Measurements from ENCODE around the gene HOXB6. TPM values are rescaled to one million over a fixed set of nuclear protein-coding genes. Genes with fewer than 3 reads are reported as not detected.

Gene HOXB6
- total RNA-seq, 2 donors from 2014 or later = 0.63 to 2.2 TPM

DNA sequence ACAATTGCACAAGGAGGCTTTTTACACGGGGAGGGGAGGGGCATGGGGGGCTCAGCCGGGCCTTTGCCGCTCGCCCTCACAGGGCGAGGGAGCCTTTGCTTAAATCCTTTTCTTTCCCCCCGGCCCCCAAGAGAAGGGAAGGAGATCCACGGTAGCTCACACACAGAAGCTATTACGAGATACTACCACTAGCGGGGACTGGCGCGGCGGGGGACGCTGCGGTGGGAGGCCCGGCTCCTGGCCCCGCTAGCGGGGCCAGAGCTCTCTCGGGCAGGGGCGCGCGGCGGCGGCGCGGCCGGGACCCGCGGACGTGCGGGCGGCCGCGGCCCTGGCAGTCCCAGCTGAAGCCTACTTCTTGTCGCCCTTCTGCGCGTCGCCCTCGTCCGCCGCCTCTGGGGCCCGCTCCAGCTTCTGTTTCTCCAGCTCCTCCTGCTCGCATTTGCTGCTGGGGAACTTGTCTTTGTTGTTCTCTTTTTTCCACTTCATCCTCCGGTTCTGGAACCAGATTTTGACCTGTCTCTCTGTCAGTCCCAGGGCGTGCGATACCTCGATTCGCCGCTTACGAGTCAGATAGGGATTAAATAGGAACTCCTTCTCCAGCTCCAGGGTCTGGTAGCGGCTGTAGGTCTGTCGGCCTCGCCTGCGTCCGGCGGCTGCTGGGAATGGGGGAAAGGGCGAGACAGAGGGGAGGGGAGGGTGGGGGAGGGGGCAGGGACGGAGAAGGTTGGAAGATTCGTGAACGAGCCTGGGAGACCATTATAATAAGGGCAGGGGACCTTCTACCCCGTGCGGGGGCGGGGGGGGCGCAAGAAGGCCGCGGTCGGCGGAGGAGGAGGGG is 8.3 kb upstream of the HOXB6 start:
- intact Hi-C loops (cut with DNase I) = loop anchor here (10.0 kb wide), 2 partner anchors 278 to 588 kb away; no protein-coding TSS in a partner anchor
- DNase-seq (no peak), ATAC-seq (peak; percentile 40 to 52)

- ATAC-seq = no peak
- intact Hi-C loops (cut with DNase I) = loop anchor here (10.0 kb wide), 2 partner anchors 278 to 588 kb away; no protein-coding TSS in a partner anchor
- no peak for DNase-seq
Observed at GRCh38 chr17:48612456-48612853, 7.7 kb upstream of the HOXB6 start.

DNA sequence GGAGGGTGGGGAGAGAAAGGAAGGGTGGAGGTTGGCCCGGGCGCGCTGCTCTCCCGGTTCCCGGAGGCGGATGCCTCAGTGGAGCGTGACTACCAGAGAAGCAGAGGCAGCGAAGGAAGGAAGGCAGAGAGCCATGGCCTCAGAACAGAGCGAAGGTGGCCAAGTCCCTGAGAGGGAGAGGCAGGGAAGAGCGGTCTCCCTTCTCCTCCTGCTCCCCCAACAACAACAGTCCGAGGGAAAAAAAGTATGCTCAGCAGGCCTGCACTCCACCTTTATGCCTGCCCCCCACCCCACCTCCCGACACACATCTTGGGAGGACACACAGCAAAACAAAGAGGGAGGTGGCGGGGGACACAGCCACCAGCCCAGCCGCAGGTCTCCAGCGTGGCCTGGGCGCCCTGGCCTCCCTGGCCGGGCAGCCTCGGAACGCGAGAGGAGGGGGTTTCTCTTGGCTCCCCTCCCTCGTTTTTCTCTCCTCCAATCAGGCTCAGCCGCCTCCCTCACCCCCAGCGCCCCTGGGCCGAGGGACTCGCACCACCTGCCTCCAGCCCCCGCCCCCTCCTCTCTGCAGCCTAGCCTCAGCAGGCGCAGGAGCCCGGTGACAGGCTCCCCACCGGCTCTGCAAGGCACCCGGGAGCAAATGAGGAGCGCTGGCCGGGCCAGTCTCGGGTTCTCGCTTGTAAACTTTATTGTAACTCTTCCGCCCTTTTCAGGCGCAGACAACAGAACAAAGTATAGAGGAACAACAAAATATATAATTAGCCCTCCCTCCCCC is 7.1 kb upstream of the HOXB6 start:
- DNase-seq = no peak
- no peak for ATAC-seq
- intact Hi-C loops (cut with DNase I) = loop anchor here (10.0 kb wide), 2 partner anchors 277 to 587 kb away; no protein-coding TSS in a partner anchor

DNA sequence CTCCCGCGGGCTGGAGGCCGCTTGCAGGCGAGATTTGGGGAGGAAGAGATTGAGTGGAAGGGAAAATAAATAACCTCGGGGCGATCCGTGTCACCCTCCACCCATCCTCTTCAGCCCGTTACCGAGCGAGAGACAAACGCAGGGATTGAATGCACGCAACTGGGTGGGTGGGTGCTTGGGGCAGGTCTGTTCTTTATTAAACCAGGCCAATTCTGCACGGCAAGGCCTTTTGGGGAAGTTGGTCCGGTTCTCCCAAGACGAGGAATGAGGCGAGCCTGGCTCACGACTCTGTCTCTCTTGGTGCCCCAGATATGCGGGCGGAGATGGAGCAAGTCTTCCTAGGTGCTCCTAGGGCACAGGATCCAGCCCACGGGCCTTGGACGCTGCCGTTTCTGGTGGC is 6.4 kb upstream of the HOXB6 start:
- DNase-seq = no peak
- ATAC-seq = peak in 1 of 2 donors; percentile 8
- intact Hi-C loops (cut with DNase I) = loop anchor here (10.0 kb wide), 2 partner anchors 276 to 586 kb away; no protein-coding TSS in a partner anchor

- DNase-seq (peak; percentile 63), ATAC-seq (peak; percentile 5 to 48)
- intact Hi-C loops (cut with DNase I) = loop anchor here (10.0 kb wide), 2 partner anchors 276 to 586 kb away; no protein-coding TSS in a partner anchor
Observed at GRCh38 chr17:48610282-48611211, 5.8 kb upstream of the HOXB6 start, which contains the start of gene HOXB7. Gene HOXB7 (minus strand): TSS chr17:48611017. CDS start chr17:48610918, 99 bp downstream.

- intact Hi-C loops (cut with DNase I) = loop anchor here (10.0 kb wide), 2 partner anchors 275 to 585 kb away; no protein-coding TSS in a partner anchor
- ATAC-seq (no peak), DNase-seq (no peak)
Observed at GRCh38 chr17:48609759-48610281, 5.0 kb upstream of the HOXB6 start.

DNA sequence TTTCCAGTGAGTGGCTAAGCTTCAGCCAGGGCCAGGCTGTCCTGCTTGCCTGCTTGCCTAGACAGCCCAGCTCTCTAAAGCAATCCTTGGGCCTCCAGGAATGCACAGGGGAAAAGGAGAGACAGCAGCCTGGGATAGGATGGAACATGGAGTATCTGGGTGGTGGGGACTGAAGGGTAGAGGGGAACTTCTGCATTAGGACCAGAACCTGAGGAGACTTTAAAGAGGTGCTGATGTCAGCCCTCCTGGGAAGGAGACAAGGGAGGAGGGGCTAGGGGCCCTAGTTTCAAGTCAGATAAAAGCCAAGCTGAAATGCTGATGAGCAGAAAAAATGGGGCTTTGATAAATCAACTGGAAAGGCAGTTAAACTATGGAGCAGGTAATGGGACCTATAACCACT is 4.2 kb upstream of the HOXB6 start:
- DNase-seq = no peak
- intact Hi-C loops (cut with DNase I) = no loop called here
- no peak for ATAC-seq

GRCh38 chr17:48608494-48608834 is 3.7 kb upstream of the HOXB6 start:
- intact Hi-C loops (cut with DNase I) = no loop called here
- DNase-seq = no peak
- no peak for ATAC-seq

GRCh38 chr17:48606892-48607614 is 2.3 kb upstream of the HOXB6 start:
- ATAC-seq (no peak), DNase-seq (no peak)
- intact Hi-C loops (cut with DNase I) = no loop called here

DNA sequence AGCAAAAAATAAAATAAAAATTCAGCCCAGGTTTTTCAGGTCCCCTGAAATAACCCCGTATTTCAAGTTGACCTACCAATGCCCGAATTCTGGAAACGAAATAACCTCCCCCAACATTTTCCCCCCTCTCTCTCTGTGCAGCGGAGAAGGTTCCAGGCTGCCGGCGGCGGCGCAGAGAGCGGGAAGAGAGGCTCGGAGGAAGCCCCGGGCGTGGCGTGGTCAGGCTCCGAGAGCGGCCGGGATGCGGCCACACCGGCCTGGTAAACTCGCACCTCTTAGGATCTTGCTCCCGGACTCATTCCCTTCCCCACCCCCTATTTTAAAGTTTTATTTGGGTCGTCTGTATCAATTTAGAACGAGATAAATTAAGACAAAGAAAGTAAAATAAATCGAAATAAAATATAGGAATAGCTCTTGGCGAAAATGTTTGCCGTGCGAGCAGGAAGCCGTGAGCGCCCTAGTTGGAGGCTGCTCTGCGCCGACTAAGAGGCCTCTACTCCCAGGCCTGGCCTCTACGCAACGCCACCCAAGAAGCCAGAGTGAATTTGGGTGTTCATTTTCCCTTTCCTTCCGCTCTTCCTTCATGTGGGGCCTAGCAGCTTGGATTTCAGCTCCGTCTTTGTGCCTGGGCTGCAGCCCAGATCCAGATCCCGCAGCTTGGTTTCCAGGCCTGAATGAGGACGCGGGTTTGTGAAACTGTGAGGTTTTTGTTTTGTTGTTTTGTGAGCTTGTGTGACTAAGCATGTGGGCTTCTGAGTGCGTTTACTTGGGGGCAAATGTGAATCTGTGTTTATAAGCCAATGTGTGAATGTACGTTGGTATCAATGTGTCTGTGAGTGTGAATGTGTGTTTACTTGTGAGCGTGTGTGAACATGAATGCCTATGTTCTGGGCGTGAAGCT is 1.5 kb upstream of the HOXB6 start:
- DNase-seq (no peak), ATAC-seq (no peak)
- intact Hi-C loops (cut with DNase I) = no loop called here

DNA sequence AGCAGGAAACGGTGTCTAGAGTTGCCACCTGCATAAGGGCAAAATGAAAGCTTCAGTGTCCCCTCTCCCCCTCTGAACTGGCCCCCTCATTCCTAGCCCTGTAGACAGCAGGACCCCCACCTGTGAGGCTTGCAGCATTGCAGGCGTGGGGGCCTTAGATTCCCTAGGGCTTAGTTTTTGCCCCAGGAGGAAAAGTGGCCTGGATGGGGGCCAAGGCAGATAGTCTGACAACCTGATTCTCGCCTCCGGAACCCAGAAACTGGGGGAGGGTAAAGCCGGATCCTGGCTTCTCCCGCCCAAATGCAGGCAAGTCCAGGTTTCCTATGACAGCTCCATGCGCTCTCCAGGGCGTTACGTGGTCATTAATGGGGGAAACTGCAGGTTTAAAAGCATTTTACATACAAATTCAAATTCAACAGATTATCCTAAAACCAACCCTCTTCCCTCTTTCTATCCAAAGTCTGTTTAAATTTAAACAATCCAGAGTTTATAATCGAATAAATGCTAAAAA is 678 bp upstream of the HOXB6 start:
- DNase-seq (no peak), ATAC-seq (no peak)
- intact Hi-C loops (cut with DNase I) = no loop called here

DNA sequence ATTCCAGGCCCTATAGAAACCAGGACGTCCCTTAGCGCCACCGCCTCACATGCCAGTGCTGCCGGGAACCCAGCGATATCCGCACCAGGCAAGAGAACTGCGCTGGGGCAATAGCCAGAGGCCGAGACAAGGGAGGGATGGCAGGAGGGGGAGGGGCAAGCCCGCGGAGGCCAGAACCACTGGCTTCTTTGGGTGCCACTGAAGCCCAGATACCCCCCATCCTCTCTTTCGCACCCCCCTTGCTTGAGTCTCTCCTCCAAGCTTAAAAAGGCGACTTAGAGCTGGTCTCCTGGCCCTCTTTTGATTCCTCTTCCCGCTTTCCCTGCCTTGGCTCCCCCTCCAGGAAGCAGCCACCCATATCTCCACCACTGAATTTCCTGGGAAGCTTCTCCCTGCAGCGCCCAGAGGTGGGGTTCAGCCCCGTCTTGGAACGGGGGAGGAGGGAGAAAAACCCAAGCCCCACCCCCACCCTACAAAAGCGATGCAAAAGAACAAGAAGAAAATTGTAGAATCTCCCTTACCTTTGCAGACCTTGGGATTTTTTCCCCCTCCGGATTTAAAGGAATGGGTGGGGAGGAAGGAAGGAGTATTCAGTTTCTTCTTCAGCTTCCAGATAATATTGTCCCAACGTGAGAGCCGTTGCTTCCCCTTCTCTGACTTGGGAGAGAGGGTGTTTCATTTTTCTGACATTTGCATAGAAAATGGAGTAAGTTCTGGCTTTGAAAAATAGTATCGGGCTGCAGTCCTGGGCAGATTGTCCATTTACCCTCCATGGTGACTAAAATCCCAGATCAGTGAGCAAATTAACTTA is 622 bp downstream of the HOXB6 start:
- no peak for DNase-seq
- ATAC-seq = no peak
- intact Hi-C loops (cut with DNase I) = no loop called here

DNA sequence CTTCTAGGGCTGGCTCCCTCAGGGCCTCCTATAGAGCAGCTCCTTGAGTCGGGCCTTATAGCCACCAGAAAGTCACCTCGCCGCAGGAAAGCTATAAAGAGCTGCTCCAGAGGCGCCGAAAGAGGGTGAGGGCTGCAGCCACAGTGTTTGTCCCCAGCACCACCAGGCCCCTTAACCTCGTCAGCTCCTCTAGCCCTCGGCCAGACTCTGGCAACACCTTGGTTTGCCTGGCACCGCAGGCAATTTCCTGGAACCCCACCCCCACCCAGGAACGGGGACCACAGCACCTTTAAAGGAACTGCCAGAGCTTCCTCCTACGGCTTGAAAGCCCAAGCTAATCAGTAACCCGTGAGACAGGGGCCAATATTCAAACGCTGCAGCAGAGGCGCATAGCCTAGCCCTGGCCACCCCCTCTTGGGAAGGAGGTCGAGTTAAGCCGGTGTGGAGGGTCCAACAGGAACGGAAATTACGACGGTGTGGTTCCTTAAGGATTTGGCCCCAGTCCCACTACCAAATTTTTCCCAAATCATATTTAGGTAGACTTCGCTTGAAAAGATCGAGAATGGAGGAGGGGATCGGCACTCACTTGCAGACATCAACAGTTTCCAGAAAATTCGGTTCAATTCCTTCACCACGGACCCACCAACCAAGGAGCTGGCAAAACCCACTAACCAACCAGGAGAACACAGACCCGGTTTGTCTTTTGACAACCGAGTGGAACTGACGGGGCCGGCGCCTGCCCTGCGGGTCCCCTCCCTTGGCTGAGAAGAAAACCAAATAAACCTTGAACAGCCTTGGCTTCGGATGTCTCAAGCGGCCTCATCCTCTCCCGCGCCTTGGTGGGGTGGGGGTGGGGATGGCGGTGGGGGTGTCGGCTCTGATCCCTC is 3.0 kb downstream of the HOXB6 start:
- intact Hi-C loops (cut with DNase I) = no loop called here
- no peak for DNase-seq
- no peak for ATAC-seq

GRCh38 chr17:48601207-48601538 is 3.6 kb downstream of the HOXB6 start:
- ATAC-seq (no peak), DNase-seq (no peak)
- intact Hi-C loops (cut with DNase I) = no loop called here

Data from left cardiac atrium (tissue), 4 donors.